ENCODE data around the gene TRIP12.
A peak's percentile ranks its signal among the peaks of the same experiment; 100 is the strongest.

The TRIP12 gene

GRCh38 chr2:229715895-229716507 is 205.8 kb downstream of the TRIP12 start:
- TF ChIP-seq CTCF (IDR thresholded peaks at IDR 0.05; ENCODE audit: low read depth, low read length) = peak; percentile 60
- H3K4me3 ChIP-seq (ENCODE audit: low read depth, low read length) = no peak overlapping the region
- in situ Hi-C loops (cut with HindIII; ENCODE audit: low sequenced_read_pairs) = no loop called here
- DNase-seq (ENCODE audit: low read depth, low spot score) = peak; percentile 54

DNA sequence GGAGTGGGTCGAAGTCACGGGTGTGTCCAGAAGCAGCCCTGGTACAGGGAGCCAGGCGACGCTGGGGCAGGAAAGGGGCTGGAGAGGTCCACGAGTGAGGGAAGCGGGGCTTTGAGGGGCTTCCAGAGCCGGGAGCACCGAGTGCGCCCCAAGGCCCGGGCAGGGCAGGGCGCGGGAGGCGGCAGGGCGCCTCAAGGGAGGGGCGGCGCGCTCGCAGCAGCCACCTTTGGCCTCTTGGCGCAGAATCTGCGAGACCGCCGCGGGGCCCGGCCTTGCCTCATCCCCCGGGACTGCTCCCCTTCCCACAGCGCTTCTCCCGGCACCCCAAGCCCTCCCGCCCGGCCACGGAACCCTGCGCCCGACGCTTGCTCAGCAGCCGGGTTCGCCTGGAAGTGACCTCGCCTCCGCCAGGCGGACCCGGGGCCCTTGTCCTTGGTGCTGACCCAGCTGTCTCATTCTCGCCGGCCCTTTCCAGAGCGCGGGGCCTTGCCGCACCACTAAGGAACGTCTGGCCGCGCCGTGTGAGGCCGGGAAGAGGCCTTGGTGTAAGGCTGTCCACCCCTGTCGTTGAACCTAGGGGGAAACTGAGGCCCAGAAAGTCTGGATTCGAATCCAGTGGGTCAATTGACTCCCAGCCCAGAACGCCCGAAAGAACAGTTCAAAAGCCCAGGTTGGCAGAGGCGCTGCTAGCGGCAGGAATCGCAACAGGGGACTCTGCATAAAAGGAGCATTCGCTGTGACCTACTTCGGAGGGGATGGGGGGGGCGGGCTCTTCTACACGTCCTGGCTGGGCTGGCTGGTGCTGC is 206.9 kb downstream of the TRIP12 start:
- H3K4me3 ChIP-seq (ENCODE audit: low read depth, low read length) = peak overlapping the region; percentile 52
- peak; percentile 79 for DNase-seq (ENCODE audit: low read depth, low spot score)
- in situ Hi-C loops (cut with HindIII; ENCODE audit: low sequenced_read_pairs) = no loop called here
- no peak for TF ChIP-seq CTCF (IDR thresholded peaks at IDR 0.05; ENCODE audit: low read depth, low read length)

DNA sequence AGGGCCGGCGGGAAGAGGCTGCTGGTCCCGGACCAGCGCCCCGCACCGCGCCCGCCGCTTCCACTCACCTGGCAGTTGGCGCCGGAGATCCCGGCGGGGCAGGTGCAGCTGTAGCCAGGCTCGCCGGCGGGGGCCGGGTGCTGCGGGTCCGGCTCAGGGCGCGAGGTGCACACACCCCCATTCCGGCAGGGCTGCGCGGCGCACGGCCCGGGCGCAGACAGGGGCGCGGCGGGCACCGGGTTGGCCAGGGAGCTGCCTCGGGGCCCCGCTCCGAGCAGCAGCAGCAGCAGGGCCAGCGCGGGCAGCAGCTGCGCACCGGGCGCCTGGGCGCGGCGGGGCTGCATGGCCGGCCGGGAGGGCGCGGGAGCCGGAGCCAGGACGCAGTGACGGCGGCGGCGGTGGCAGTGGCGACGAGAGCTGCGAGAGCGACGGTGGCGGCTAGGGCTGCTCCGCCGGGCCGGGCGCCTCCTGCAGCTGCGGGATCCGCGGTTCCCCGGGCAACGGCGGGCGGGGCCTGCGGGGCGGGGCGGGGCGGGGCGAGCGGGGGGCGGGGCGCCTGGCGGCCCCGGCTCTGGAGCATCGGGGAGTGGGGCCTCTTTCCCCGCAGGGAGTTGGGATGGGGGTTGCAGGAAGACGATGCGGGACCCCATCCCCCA is 207.6 kb downstream of the TRIP12 start, which contains the start of gene DNER:
Gene DNER (minus strand): TSS at position 476 of the 656 bp plus-strand sequence. CDS start 132 bp downstream, at position 344.
- no peak for DNase-seq (ENCODE audit: low read depth, low spot score)
- in situ Hi-C loops (cut with HindIII; ENCODE audit: low sequenced_read_pairs) = no loop called here
- H3K4me3 ChIP-seq (ENCODE audit: low read depth, low read length) = peak within 1 kb of the TSS; percentile 52
- TF ChIP-seq CTCF (IDR thresholded peaks at IDR 0.05; ENCODE audit: low read depth, low read length) = no peak

All from astrocyte of the spinal cord (primary cell).